GM23338 (cell line): ENCODE measurements around the gene SLC66A3. TPM values are rescaled to one million over a fixed set of nuclear protein-coding genes. Genes with fewer than 3 reads are reported as not detected.

ENCODE experiments used
- ATAC-seq: fragments of 200-7000 bp; cut with Tn5 transposase; 3 replicates; pipeline ENCODE4 v1.9.1; 2020
- DNase-seq: peaks from one replicate; pipeline ENCODE4 v3.0.0-alpha.2; 2015; ENCODE audit warnings: low spot score
- H2AFZ ChIP-seq: fragments of 200-600 bp; sonication (generic); 2 replicates; pipeline ENCODE4 v1.8.0; 2016; ENCODE audit warnings: antibody characterized with exemption, mild to moderate bottlenecking, moderate library complexity
- H3F3A ChIP-seq: fragments of 200-600 bp; sonication (generic); replicated peaks from 2 replicates; pipeline ENCODE4 v1.8.0; 2017; ENCODE audit warnings: antibody characterized with exemption, mixed run types, low read depth
- H3K27ac ChIP-seq: fragments of 200-600 bp; sonication (generic); 2 replicates; pipeline ENCODE4 v1.6.1; 2016; ENCODE audit warnings: low read depth
- H3K27me3 ChIP-seq: fragments of 200-600 bp; sonication (generic); 2 replicates; pipeline ENCODE4 v1.8.0; 2016; ENCODE audit warnings: mild to moderate bottlenecking, mixed run types, moderate library complexity; ENCODE audit not compliant: insufficient read depth
- H3K36me3 ChIP-seq: fragments of 200-600 bp; sonication (generic); 2 replicates; pipeline ENCODE4 v1.8.0; 2016; ENCODE audit warnings: mild to moderate bottlenecking; ENCODE audit not compliant: insufficient read depth
- H3K4me1 ChIP-seq: fragments of 200-600 bp; sonication (generic); 2 replicates; pipeline ENCODE4 v1.8.0; 2016; ENCODE audit warnings: mild to moderate bottlenecking, moderate library complexity; ENCODE audit not compliant: insufficient read depth
- H3K4me2 ChIP-seq: fragments of 200-600 bp; sonication (generic); 2 replicates; pipeline ENCODE4 v1.7.1; 2017; ENCODE audit warnings: mixed run types
- H3K4me3 ChIP-seq: fragments of 200-600 bp; sonication (generic); 2 replicates; pipeline ENCODE4 v1.6.1; 2016; ENCODE audit warnings: mixed run types
- H3K79me2 ChIP-seq: fragments of 200-600 bp; sonication (generic); replicated peaks from 2 replicates; pipeline ENCODE4 v1.8.0; 2017; ENCODE audit warnings: mild to moderate bottlenecking; ENCODE audit not compliant: insufficient read depth
- H3K9me2 ChIP-seq: fragments of 200-600 bp; sonication (generic); 2 replicates; pipeline ENCODE4 v1.8.0; 2017; ENCODE audit not compliant: insufficient read depth
- H4K20me1 ChIP-seq: fragments of 200-600 bp; sonication (generic); replicated peaks from 2 replicates; pipeline ENCODE4 v1.8.0; 2017; ENCODE audit warnings: mild to moderate bottlenecking; ENCODE audit not compliant: insufficient read depth
- H3K27ac Mint-ChIP-seq: 2 replicates; pipeline ENCODE4 v1.8.0; 2020; ENCODE audit warnings: inconsistent platforms, mild to moderate bottlenecking, moderate library complexity, mixed read lengths
- H3K27me3 Mint-ChIP-seq: 3 replicates; pipeline ENCODE4 v1.8.0; 2022; ENCODE audit warnings: low read depth, mild to moderate bottlenecking, moderate library complexity, mixed read lengths, inconsistent platforms; ENCODE audit not compliant: insufficient read depth, poor library complexity
- H3K36me3 Mint-ChIP-seq: 3 replicates; pipeline ENCODE4 v1.8.0; 2021; ENCODE audit warnings: low read depth, mild to moderate bottlenecking, inconsistent platforms, moderate library complexity, mixed read lengths
- H3K4me1 Mint-ChIP-seq: 3 replicates; pipeline ENCODE4 v1.8.0; 2020; ENCODE audit warnings: mild to moderate bottlenecking, inconsistent platforms, mixed read lengths
- H3K4me3 Mint-ChIP-seq: 3 replicates; pipeline ENCODE4 v1.8.0; 2021; ENCODE audit warnings: moderate library complexity, mild to moderate bottlenecking, inconsistent platforms, mixed read lengths
- H3K9me3 Mint-ChIP-seq: 3 replicates; pipeline ENCODE4 v1.8.0; 2020; ENCODE audit warnings: moderate library complexity, mild to moderate bottlenecking, inconsistent platforms, mixed read lengths
- ETS1 ChIP-seq: IDR thresholded peaks from 2 replicates; pipeline ENCODE4 v1.6.1; 2016; ENCODE audit warnings: antibody characterized with exemption
- POLR2AphosphoS5 ChIP-seq: IDR thresholded peaks from 2 replicates; pipeline ENCODE4 v1.6.1; 2016; ENCODE audit warnings: antibody characterized with exemption, low read depth
- ZNF114 ChIP-seq: fragments of 250-450 bp; sonication (Bioruptor Pico); IDR thresholded peaks from 2 replicates; pipeline ENCODE4 v1.5.0; 2020; ENCODE audit warnings: mild to moderate bottlenecking, moderate library complexity
- ZNF462 ChIP-seq: fragments of 250-450 bp; sonication (Bioruptor Pico); IDR thresholded peaks from 2 replicates; pipeline ENCODE4 v1.5.0; 2020; ENCODE audit warnings: mild to moderate bottlenecking, moderate library complexity
- polyA plus RNA-seq: library from polyadenylated mRNA; unstranded; fragments of >200 nt; fragmentation: Nextera tagmentation; extraction: Ambion mirVana; gene quantifications from 2 replicates; pipeline ENCODE4 v1.2.1, GENCODE V29; 2016
- total RNA-seq: library from RNA; depleted of rRNA; stranded (reverse); fragments of >200 nt; shearing (Covaris generic); gene quantifications from 2 replicates; pipeline ENCODE4 v1.2.3, GENCODE V29; 2014
- TF ChIP-seq, protein P1 (sequence below), 2 experiments: fragments of 200-600 bp in 1 of 2; sonication (generic) in 1 of 2; conservative IDR thresholded peaks; 2 replicates each; pipeline versions ENCODE4 v1.5.1 to v1.6.1; 2016 to 2017; ENCODE audit warnings: antibody characterized with exemption in 2 of 2, low read depth in 2 of 2, mild to moderate bottlenecking in 2 of 2, moderate library complexity in 1 of 2
- TF ChIP-seq, protein P2 (sequence below): IDR thresholded peaks from one replicate; pipeline ENCODE4 v1.6.1; 2018; ENCODE audit warnings: antibody characterized with exemption; ENCODE audit not compliant: unreplicated experiment

Gene SLC66A3
- total and polyA plus RNA-seq, 2 experiments from 2014 or later, result 13.7 to 18.4 TPM

DNA sequence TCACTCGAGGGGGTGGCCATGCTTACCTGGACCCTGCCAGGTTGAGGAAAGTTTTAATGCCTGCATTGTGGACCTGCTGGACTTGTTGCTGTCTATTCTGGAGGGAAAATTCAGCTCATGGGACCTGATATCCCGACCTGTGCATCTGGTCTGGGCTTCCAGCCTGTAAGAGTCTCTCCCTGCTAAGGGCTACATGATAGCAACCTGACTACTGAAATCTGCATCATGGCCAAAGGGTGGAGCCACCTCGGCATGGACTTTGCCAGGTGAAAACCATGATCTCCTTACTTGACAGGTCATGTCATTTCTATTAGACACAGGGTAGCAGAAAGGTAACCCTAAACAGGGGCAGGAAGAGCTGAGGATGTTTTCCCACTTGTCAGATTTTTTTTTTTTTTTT, 12.9 kb upstream of the SLC66A3 start:
- H3K4me1 ChIP-seq, result no peaks in the 10 kb centered on the region
- no peaks in the 10 kb centered on the region for H3K79me2 ChIP-seq
- ATAC-seq, result no peak

More for the DNA sequence above, 12.9 kb upstream of the SLC66A3 start:
- H3K4me3 ChIP-seq, result no peak overlapping the region
- H3K4me2 ChIP-seq, result no peak overlapping the region
- H3K4me3 Mint-ChIP-seq, result no peak overlapping the region
- H3K27ac ChIP-seq, result no peak overlapping the region
- no peaks in the 10 kb centered on the region for H3K9me2 ChIP-seq
- H3K36me3 ChIP-seq, result no peaks in the 10 kb centered on the region
- no peak overlapping the region for H2AFZ ChIP-seq
- no peak for TF ChIP-seq ZNF114 (CRISPR knock-in tag)
- TF ChIP-seq, protein P1, sequence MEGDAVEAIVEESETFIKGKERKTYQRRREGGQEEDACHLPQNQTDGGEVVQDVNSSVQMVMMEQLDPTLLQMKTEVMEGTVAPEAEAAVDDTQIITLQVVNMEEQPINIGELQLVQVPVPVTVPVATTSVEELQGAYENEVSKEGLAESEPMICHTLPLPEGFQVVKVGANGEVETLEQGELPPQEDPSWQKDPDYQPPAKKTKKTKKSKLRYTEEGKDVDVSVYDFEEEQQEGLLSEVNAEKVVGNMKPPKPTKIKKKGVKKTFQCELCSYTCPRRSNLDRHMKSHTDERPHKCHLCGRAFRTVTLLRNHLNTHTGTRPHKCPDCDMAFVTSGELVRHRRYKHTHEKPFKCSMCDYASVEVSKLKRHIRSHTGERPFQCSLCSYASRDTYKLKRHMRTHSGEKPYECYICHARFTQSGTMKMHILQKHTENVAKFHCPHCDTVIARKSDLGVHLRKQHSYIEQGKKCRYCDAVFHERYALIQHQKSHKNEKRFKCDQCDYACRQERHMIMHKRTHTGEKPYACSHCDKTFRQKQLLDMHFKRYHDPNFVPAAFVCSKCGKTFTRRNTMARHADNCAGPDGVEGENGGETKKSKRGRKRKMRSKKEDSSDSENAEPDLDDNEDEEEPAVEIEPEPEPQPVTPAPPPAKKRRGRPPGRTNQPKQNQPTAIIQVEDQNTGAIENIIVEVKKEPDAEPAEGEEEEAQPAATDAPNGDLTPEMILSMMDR (conservative IDR thresholded peaks at IDR 0.05; ENCODE audit: low read depth in 2 of 2), result peak in 1 of 2 experiments; percentile 32; a peak in 2 of 4 replicates
- TF ChIP-seq ZNF462 (CRISPR knock-in tag), result no peak
- TF ChIP-seq, protein P2, sequence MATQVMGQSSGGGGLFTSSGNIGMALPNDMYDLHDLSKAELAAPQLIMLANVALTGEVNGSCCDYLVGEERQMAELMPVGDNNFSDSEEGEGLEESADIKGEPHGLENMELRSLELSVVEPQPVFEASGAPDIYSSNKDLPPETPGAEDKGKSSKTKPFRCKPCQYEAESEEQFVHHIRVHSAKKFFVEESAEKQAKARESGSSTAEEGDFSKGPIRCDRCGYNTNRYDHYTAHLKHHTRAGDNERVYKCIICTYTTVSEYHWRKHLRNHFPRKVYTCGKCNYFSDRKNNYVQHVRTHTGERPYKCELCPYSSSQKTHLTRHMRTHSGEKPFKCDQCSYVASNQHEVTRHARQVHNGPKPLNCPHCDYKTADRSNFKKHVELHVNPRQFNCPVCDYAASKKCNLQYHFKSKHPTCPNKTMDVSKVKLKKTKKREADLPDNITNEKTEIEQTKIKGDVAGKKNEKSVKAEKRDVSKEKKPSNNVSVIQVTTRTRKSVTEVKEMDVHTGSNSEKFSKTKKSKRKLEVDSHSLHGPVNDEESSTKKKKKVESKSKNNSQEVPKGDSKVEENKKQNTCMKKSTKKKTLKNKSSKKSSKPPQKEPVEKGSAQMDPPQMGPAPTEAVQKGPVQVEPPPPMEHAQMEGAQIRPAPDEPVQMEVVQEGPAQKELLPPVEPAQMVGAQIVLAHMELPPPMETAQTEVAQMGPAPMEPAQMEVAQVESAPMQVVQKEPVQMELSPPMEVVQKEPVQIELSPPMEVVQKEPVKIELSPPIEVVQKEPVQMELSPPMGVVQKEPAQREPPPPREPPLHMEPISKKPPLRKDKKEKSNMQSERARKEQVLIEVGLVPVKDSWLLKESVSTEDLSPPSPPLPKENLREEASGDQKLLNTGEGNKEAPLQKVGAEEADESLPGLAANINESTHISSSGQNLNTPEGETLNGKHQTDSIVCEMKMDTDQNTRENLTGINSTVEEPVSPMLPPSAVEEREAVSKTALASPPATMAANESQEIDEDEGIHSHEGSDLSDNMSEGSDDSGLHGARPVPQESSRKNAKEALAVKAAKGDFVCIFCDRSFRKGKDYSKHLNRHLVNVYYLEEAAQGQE, result no peak
- TF ChIP-seq ETS1, result no peak
- no peak for TF ChIP-seq POLR2AphosphoS5
- H3K27me3 ChIP-seq, result no peaks in the 10 kb centered on the region
- peaks cover 16% of the 10 kb centered on the region for H3K27me3 Mint-ChIP-seq
- no peak for DNase-seq
- no peak overlapping the region for H3K27ac Mint-ChIP-seq
- no peaks in the 10 kb centered on the region for H3F3A ChIP-seq
- H3K4me1 Mint-ChIP-seq, result no peaks in the 10 kb centered on the region
- no peaks in the 10 kb centered on the region for H4K20me1 ChIP-seq
- peaks cover 3% of the 10 kb centered on the region; the same call in 1 of the 3 replicates for H3K36me3 Mint-ChIP-seq
- H3K9me3 Mint-ChIP-seq, result peaks cover 4% of the 10 kb centered on the region; the same call in 1 of the 3 replicates
